Endothelial cell of hepatic sinusoid (primary cell): ENCODE measurements around the gene ARL15.
"Not testable (repeated sequence)": the region's sequence is repeated elsewhere in the genome, so short reads cannot be mapped to it uniquely, and the experiment has no call there.

Source experiments
- in situ Hi-C: cut with HindIII; loops from 2 replicates; pipeline ENCODE4 v1.10.0; 2017; ENCODE audit warnings: low sequenced_read_pairs

The ARL15 gene

GRCh38 chr5:54310433-54311175, at the start of gene ARL15:
ARL15 (minus strand) TSS chr5:54310573.
- in situ Hi-C loops = no loop called here

DNA sequence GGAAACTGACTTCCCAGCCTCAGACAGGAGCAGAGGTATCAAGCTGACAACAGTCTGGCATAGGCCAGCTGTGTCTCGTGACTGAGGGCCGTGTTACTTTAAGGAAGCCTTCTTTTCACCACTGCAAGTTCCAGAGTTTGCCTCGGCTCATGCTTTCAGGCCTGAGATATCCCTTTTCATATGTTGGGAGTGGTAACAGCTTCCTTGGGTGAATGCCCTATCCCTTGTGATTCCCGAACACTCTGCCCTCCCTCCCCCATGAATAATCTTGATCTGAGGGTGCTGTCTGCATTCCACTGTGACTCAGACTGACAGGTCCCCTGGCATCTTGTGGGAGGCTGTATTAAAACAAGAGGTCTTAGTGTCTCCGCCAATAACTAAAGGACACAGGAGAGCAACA, 49.7 kb upstream of the ARL15 start:
- in situ Hi-C loops = no loop called here

DNA sequence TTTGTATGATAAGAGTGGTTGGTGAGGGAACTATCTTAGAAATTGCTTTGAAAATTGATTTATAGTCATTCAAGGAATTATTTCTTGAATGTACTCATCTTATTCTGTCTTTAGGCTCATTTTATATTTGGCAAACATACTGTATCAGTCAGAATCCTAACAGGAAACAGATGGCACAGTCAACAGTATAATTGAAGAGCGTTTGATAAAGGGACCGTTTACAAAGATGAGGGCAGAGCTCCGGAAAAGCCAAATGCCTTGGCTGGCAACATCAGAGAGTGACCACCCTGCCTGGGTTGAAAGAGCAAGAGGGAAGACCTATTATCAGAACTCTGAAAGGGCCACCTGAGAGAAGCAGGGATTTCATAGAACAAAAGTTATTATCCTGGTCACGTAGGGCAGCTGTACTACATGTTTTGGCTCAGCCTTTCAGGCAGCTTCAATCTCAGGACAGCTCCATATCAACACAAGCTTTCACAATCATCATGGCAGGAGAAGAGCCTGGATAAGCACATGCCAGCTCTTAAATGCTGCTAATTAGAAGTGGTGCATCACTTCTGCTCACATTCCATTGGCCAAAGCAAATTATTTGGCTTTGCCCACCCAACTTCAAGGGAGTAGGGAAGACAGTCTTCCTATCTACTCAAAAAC, 47.2 kb upstream of the ARL15 start:
- in situ Hi-C loops = no loop called here

DNA sequence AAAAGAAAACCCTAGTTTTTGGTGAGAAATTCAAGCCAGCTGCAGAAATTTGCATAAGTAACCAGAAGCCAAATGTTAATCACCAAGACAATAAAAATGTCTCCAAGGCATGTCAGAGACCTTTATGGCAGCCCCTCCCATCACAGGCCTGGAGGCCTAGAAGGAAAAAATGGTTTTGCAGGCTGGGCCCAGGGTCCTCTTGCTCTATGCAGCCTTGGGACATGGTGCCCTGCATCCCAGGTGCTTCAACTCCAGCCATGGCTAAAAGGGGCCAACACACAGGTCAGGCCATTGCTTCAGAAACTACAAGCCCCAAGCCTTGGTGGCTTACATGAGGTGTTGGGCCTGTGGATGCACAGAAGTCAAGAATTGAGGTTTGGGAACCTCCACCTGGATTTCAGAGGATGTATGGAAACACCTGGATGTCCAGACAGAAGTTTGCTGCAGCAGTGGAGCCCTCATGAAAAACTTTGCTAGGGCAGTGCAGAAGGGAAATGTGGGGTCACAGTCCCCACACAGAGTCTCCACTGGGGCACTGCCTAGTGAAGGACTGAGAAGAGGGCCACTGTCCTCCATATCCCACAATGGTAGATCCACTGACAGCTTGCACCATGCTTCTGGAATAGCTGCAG, 43.7 kb upstream of the ARL15 start:
- in situ Hi-C loops = not testable (repeated sequence)

DNA sequence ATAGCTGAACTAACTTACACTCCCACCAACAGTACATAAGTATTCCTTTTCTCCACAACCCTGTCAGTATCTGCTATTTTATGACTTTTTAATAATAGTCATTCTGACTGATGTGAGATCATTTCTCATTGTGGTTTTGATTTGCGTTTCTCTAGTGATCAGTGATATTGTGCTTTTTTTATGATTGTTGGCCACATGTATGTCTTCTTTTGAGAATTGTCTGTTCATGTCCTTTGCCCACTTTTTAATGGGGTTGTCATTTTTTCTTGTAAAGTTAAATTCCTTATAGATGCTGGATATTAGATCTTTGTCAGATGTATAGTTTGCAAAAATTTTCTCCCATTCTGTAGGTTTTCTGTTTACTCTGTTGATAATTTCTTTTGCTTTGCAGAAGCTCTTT, 42.2 kb upstream of the ARL15 start:
- in situ Hi-C loops = not testable (repeated sequence)

GRCh38 chr5:54347221-54347865, 37.0 kb upstream of the ARL15 start:
- in situ Hi-C loops = no loop called here

GRCh38 chr5:54344653-54345052, 34.3 kb upstream of the ARL15 start:
- in situ Hi-C loops = no loop called here

DNA sequence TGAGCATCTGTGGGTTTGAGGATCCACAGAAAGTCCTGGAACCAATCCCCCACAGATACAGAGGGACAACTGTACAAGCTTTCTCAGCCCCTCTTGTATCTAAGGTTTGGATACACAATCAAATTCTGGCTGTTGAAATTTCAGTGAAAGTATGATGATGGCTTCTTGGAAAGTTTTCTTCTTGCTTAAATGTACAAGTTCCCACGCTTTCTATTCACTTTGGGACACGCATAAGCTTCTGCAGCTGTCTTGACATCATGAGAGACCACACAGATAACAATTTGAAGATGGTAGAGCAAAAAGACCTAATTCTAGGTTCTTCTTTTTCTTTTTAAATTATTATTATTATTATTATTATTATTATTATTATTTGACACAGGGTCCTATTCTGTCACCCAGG, 31.6 kb upstream of the ARL15 start:
- in situ Hi-C loops = no loop called here

- in situ Hi-C loops = no loop called here
Measured at GRCh38 chr5:54337523-54337922, 27.1 kb upstream of the ARL15 start.

DNA sequence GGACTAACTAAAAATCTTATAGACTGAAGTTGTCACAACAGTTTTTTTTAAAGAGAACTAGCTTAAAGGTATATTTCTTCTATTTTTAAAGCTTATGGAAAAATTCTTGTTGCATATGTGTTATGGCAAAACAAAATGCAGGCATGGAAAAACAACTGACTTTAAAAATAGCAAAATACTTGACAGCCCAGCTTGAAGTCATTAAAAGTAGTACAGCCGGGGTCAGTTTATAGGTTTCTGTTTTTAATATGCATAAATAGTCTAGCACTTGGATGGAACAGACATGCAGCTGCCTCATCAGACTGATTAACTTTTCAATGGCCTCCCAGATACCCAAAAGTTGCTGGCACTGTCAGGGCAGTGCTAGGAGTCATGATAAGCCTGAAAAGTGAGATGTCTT, 22.3 kb upstream of the ARL15 start:
- in situ Hi-C loops = no loop called here

GRCh38 chr5:54329731-54330709, 19.6 kb upstream of the ARL15 start:
- in situ Hi-C loops = no loop called here

DNA sequence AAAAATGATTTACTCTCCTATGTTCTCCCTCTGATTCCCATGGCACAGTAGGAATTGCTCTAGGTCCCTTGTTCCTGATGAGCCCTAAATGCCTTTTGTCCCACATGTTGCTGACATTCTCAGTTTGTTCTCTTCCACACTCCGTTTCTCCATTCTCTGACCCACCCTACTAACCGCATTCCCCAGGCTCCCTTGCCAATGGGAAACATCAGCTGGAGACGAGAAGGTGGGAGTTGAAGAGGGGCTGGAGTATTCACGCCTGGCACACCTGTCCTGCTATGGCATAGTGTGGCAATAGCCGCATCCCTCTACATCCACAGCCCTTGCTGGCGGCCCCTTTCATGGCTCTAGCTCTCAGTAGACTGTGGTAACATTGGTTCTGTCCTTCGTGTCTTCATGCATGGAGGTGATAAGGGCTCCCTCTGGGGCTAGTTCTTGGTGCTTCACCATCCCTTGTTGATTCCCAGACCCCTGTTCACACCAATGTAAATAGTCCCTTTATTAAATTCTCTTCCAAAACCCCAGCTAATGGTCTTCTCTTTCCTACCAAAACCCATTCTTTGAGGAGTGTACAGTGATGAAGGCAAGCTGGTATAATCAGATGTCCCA, 16.4 kb upstream of the ARL15 start:
- in situ Hi-C loops = no loop called here

DNA sequence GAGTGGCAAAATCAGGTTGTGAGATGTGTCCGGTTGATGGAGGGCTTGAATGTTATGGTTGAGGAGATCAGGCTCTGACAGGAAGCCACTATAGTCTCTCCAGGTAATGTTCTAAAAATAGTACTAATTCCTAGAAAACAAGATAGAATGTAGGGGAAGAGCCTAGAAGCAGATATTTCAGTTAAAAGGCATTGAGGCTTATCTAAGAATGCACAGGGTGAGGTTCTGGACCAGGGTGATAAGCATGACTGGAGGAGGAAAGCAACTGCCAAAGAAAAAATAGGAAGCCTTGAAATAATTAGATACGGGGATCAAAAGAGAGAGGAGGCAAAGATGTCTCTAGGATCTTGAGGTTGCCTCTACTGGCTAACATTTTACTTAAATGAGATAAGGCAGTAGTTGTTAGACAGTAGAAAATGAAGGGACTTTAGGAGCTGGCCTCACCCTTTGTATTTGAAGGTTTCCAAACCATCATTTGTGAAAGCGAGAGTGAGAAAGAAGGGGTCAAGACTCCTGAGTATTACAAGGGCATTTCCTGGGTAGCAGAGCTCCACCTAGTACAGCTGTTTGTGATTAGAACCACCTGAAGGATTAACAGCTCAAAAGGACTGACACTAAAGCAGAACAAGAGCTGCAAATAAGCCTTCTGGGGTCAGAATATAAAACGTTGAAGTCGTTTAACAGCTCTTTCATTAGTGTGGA, 15.4 kb upstream of the ARL15 start:
- in situ Hi-C loops = no loop called here

DNA sequence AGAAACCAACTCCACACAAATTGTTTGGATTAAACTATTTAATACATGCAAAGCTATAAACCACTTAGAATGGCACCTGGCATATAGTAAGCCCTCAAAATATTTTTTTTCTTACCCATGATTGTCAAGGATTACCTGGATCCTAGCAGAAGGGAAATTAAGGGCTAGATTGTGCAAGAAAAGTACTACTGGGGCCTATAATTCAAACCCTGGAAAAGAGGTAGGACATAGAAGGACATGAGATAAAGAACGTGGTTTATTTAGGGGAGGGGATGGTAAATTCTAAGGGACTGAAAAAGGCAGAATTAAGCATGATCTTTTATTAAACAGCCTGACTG, 14.9 kb upstream of the ARL15 start:
- in situ Hi-C loops = no loop called here

GRCh38 chr5:54324651-54325271, 14.4 kb upstream of the ARL15 start:
- in situ Hi-C loops = no loop called here

GRCh38 chr5:54323495-54323894, 13.1 kb upstream of the ARL15 start:
- in situ Hi-C loops = no loop called here

DNA sequence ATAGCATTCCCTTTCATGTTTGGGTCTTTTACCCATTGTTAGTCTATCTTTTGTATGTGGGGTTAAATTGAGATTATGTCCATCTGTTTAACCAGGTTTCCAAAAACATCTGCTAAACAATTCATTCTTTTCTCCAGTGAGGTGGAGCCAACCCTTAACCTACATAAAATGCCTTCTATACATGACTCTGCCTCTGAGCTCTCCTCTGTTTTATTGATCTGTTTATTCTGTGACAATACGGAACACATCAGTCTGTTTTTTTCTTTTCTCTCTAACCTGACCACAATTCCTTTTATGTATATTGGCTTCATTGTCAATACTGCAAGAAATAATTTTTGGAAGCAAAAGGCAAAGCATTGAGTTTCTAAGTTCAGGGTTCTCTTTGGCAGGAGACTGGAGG, 9.9 kb upstream of the ARL15 start:
- in situ Hi-C loops = no loop called here

DNA sequence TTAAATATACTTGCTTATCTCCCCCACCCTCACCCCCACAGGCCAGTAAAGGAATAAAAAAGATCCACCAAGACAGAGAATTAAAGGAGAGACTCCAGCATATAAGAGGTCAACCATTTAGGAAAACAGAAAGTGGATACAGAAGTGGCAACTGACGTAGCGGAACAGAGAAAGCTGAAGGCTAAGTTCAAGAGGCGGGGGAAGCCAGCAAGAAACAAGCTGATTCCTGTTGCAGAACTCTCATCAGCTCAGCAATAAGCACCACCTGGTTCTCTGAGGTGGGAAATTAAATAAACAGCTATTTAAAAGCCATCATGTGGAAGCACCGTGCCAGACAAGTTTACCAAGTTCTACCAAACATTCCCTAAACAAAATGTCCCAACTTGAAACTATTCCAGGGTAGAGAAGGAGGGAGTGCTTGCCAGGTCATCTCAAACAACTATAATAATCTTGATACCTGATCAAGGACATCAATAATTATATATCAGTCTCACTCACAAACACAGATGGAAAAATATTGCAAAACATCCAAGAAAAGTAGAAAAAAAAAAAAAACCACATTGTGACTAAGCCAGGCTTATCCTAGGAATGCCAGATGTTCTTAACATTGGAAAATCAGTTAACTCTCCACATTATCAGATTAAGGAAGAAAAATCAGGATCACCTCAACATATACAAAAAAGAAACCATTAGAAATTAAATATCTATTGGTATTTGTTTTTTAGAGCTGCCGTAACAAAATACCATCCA, 7.3 kb upstream of the ARL15 start:
- in situ Hi-C loops = no loop called here
